ENCODE data around the gene TMEM151B. TPM values are rescaled to one million over a fixed set of nuclear protein-coding genes. Genes with fewer than 3 reads are reported as not detected.

Gene TMEM151B
- total and polyA plus RNA-seq, 2 of the 13 experiments (the other 11 are each of a cell fraction or from before 2014, with no cell fraction given) = not detected

DNA sequence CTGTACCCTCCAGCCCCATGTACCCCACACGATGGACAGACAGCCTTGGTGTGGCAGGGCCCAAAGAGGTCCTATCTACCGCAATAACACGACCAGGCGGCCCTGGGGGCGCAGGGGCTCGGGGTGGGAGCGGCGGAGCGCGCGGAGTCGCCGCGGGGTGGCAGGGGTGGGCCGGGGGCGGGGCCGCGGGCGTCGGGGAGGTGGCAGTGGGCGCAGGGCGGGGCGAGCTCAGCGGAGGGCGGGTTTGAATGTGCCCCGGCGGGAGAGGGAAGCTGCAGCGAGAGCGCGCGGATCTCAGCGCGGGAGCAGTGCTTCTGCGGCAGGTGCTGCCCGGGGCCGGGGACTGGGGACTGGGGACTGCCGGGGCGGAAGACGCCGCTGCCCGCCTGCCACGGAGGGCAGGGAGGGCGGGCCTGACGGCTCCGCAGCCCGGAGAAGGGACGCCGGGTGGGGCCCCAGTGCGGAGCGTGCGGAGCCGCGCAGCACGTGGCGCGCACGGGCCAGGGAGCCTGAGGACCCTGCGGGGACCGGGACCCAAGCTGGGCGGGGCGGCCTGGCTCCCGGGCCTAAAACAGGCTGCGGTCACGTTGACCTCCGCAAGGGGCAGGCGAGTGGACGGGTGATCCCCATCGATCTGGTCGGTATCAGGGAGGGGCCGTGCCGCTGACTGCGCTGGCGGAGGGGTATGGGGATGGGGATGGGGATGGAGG lies 46.8 kb upstream of the TMEM151B start, which contains the start of gene SLC29A1 (continued):
- TF ChIP-seq PRMT3 (CRISPR knock-in tag; IDR thresholded peaks at IDR 0.05; ENCODE audit: borderline replicate concordance, low read depth) = no peak; the same call in 1 of the 2 replicates
- no peak for TF ChIP-seq CHD2 (IDR thresholded peaks at IDR 0.05; ENCODE audit: low read depth, low read length)
- TF ChIP-seq, protein P1, sequence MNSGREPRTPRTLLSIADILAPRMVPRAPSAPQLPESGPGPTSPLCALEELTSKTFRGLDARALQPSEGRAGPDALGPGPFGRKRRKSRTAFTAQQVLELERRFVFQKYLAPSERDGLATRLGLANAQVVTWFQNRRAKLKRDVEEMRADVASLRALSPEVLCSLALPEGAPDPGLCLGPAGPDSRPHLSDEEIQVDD (CRISPR knock-in tag; IDR thresholded peaks at IDR 0.05; ENCODE audit: borderline replicate concordance) = peak; percentile 93
- TF ChIP-seq, protein P2, sequence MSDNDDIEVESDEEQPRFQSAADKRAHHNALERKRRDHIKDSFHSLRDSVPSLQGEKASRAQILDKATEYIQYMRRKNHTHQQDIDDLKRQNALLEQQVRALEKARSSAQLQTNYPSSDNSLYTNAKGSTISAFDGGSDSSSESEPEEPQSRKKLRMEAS (IDR thresholded peaks at IDR 0.05) = peak; percentile 96
- TF ChIP-seq MED8 (CRISPR knock-in tag; IDR thresholded peaks at IDR 0.05; ENCODE audit: insufficient replicate concordance) = no peak
- TF ChIP-seq, protein P3, sequence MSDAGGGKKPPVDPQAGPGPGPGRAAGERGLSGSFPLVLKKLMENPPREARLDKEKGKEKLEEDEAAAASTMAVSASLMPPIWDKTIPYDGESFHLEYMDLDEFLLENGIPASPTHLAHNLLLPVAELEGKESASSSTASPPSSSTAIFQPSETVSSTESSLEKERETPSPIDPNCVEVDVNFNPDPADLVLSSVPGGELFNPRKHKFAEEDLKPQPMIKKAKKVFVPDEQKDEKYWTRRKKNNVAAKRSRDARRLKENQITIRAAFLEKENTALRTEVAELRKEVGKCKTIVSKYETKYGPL (CRISPR knock-in tag; IDR thresholded peaks at IDR 0.05) = peak; percentile 62; the same call in 1 of the 2 replicates
- no peak for TF ChIP-seq MZF1 (CRISPR knock-in tag; IDR thresholded peaks at IDR 0.05; ENCODE audit: borderline replicate concordance)
- no peak for TF ChIP-seq HMG20B (CRISPR knock-in tag; conservative IDR thresholded peaks at IDR 0.05)
- TF ChIP-seq, protein P4, sequence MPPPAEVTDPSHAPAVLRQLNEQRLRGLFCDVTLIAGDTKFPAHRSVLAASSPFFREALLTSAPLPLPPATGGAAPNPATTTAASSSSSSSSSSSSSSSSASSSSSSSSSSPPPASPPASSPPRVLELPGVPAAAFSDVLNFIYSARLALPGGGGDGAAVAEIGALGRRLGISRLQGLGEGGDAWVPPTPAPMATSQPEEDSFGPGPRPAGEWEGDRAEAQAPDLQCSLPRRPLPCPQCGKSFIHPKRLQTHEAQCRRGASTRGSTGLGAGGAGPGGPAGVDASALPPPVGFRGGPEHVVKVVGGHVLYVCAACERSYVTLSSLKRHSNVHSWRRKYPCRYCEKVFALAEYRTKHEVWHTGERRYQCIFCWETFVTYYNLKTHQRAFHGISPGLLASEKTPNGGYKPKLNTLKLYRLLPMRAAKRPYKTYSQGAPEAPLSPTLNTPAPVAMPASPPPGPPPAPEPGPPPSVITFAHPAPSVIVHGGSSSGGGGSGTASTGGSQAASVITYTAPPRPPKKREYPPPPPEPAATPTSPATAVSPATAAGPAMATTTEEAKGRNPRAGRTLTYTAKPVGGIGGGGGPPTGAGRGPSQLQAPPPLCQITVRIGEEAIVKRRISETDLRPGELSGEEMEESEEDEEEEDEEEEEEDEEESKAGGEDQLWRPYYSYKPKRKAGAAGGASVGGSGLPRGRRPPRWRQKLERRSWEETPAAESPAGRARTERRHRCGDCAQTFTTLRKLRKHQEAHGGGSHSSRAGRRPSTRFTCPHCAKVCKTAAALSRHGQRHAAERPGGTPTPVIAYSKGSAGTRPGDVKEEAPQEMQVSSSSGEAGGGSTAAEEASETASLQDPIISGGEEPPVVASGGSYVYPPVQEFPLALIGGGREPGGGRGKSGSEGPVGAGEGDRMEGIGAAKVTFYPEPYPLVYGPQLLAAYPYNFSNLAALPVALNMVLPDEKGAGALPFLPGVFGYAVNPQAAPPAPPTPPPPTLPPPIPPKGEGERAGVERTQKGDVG (CRISPR knock-in tag; IDR thresholded peaks at IDR 0.05; ENCODE audit: borderline replicate concordance) = no peak
- peak; percentile 91; the same call in 1 of the 2 replicates for TF ChIP-seq YEATS4 (CRISPR knock-in tag; IDR thresholded peaks at IDR 0.05; ENCODE audit: borderline replicate concordance)
- no peak for TF ChIP-seq PRPF4 (IDR thresholded peaks at IDR 0.05; ENCODE audit: low read depth, low read length, poor library complexity, severe bottlenecking)
- TF ChIP-seq, protein P5, sequence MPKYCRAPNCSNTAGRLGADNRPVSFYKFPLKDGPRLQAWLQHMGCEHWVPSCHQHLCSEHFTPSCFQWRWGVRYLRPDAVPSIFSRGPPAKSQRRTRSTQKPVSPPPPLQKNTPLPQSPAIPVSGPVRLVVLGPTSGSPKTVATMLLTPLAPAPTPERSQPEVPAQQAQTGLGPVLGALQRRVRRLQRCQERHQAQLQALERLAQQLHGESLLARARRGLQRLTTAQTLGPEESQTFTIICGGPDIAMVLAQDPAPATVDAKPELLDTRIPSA (CRISPR knock-in tag; IDR thresholded peaks at IDR 0.05; ENCODE audit: borderline replicate concordance) = peak; percentile 70; the same call in 1 of the 2 replicates
- TF ChIP-seq PPARG (CRISPR knock-in tag; conservative IDR thresholded peaks at IDR 0.05) = peak; percentile 19
- TF ChIP-seq, protein P6, sequence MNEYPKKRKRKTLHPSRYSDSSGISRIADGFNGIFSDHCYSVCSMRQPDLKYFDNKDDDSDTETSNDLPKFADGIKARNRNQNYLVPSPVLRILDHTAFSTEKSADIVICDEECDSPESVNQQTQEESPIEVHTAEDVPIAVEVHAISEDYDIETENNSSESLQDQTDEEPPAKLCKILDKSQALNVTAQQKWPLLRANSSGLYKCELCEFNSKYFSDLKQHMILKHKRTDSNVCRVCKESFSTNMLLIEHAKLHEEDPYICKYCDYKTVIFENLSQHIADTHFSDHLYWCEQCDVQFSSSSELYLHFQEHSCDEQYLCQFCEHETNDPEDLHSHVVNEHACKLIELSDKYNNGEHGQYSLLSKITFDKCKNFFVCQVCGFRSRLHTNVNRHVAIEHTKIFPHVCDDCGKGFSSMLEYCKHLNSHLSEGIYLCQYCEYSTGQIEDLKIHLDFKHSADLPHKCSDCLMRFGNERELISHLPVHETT (CRISPR knock-in tag; conservative IDR thresholded peaks at IDR 0.05) = no peak; the same call in 1 of the 2 replicates
- TF ChIP-seq ZFP90 (CRISPR knock-in tag; IDR thresholded peaks at IDR 0.05; ENCODE audit: borderline replicate concordance) = peak; percentile 47; the same call in 1 of the 2 replicates
- no peak for TF ChIP-seq ZNF207 (IDR thresholded peaks at IDR 0.05; ENCODE audit: borderline replicate concordance)
- no peak for TF ChIP-seq TBX3 (IDR thresholded peaks at IDR 0.05; ENCODE audit: borderline replicate concordance)
- TF ChIP-seq, protein P7, sequence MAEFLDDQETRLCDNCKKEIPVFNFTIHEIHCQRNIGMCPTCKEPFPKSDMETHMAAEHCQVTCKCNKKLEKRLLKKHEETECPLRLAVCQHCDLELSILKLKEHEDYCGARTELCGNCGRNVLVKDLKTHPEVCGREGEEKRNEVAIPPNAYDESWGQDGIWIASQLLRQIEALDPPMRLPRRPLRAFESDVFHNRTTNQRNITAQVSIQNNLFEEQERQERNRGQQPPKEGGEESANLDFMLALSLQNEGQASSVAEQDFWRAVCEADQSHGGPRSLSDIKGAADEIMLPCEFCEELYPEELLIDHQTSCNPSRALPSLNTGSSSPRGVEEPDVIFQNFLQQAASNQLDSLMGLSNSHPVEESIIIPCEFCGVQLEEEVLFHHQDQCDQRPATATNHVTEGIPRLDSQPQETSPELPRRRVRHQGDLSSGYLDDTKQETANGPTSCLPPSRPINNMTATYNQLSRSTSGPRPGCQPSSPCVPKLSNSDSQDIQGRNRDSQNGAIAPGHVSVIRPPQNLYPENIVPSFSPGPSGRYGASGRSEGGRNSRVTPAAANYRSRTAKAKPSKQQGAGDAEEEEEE (CRISPR knock-in tag; IDR thresholded peaks at IDR 0.05; ENCODE audit: borderline replicate concordance) = no peak
- TF ChIP-seq ATF7 (IDR thresholded peaks at IDR 0.05) = no peak
- no peak for TF ChIP-seq ATF7 (CRISPR knock-in tag; IDR thresholded peaks at IDR 0.05)

Data from HepG2 (cell line).